GM23338 (cell line): ENCODE data around the gene CSNK1A1. TPM values are rescaled to one million over a fixed set of nuclear protein-coding genes. Genes with fewer than 3 reads are reported as not detected.
"Not testable (repeated sequence)": the region's sequence is repeated elsewhere in the genome, so short reads cannot be mapped to it uniquely, and the experiment has no call there.

Experiments used
- ATAC-seq: fragments of 200-7000 bp; cut with Tn5 transposase; 3 replicates; pipeline ENCODE4 v1.9.1; 2020
- DNase-seq: peaks from one replicate; pipeline ENCODE4 v3.0.0-alpha.2; 2015; ENCODE audit warnings: low spot score
- H2AFZ ChIP-seq: fragments of 200-600 bp; sonication (generic); 2 replicates; pipeline ENCODE4 v1.8.0; 2016; ENCODE audit warnings: antibody characterized with exemption, mild to moderate bottlenecking, moderate library complexity
- H3F3A ChIP-seq: fragments of 200-600 bp; sonication (generic); replicated peaks from 2 replicates; pipeline ENCODE4 v1.8.0; 2017; ENCODE audit warnings: antibody characterized with exemption, mixed run types, low read depth
- H3K27ac ChIP-seq: fragments of 200-600 bp; sonication (generic); 2 replicates; pipeline ENCODE4 v1.6.1; 2016; ENCODE audit warnings: low read depth
- H3K27me3 ChIP-seq: fragments of 200-600 bp; sonication (generic); 2 replicates; pipeline ENCODE4 v1.8.0; 2016; ENCODE audit warnings: mild to moderate bottlenecking, mixed run types, moderate library complexity; ENCODE audit not compliant: insufficient read depth
- H3K36me3 ChIP-seq: fragments of 200-600 bp; sonication (generic); 2 replicates; pipeline ENCODE4 v1.8.0; 2016; ENCODE audit warnings: mild to moderate bottlenecking; ENCODE audit not compliant: insufficient read depth
- H3K4me1 ChIP-seq: fragments of 200-600 bp; sonication (generic); 2 replicates; pipeline ENCODE4 v1.8.0; 2016; ENCODE audit warnings: mild to moderate bottlenecking, moderate library complexity; ENCODE audit not compliant: insufficient read depth
- H3K4me2 ChIP-seq: fragments of 200-600 bp; sonication (generic); 2 replicates; pipeline ENCODE4 v1.7.1; 2017; ENCODE audit warnings: mixed run types
- H3K4me3 ChIP-seq: fragments of 200-600 bp; sonication (generic); 2 replicates; pipeline ENCODE4 v1.6.1; 2016; ENCODE audit warnings: mixed run types
- H3K79me2 ChIP-seq: fragments of 200-600 bp; sonication (generic); replicated peaks from 2 replicates; pipeline ENCODE4 v1.8.0; 2017; ENCODE audit warnings: mild to moderate bottlenecking; ENCODE audit not compliant: insufficient read depth
- H3K9me2 ChIP-seq: fragments of 200-600 bp; sonication (generic); 2 replicates; pipeline ENCODE4 v1.8.0; 2017; ENCODE audit not compliant: insufficient read depth
- H4K20me1 ChIP-seq: fragments of 200-600 bp; sonication (generic); replicated peaks from 2 replicates; pipeline ENCODE4 v1.8.0; 2017; ENCODE audit warnings: mild to moderate bottlenecking; ENCODE audit not compliant: insufficient read depth
- H3K27ac Mint-ChIP-seq: 2 replicates; pipeline ENCODE4 v1.8.0; 2020; ENCODE audit warnings: inconsistent platforms, mild to moderate bottlenecking, moderate library complexity, mixed read lengths
- H3K27me3 Mint-ChIP-seq: 3 replicates; pipeline ENCODE4 v1.8.0; 2022; ENCODE audit warnings: low read depth, mild to moderate bottlenecking, moderate library complexity, mixed read lengths, inconsistent platforms; ENCODE audit not compliant: insufficient read depth, poor library complexity
- H3K36me3 Mint-ChIP-seq: 3 replicates; pipeline ENCODE4 v1.8.0; 2021; ENCODE audit warnings: low read depth, mild to moderate bottlenecking, inconsistent platforms, moderate library complexity, mixed read lengths
- H3K4me1 Mint-ChIP-seq: 3 replicates; pipeline ENCODE4 v1.8.0; 2020; ENCODE audit warnings: mild to moderate bottlenecking, inconsistent platforms, mixed read lengths
- H3K4me3 Mint-ChIP-seq: 3 replicates; pipeline ENCODE4 v1.8.0; 2021; ENCODE audit warnings: moderate library complexity, mild to moderate bottlenecking, inconsistent platforms, mixed read lengths
- H3K9me3 Mint-ChIP-seq: 3 replicates; pipeline ENCODE4 v1.8.0; 2020; ENCODE audit warnings: moderate library complexity, mild to moderate bottlenecking, inconsistent platforms, mixed read lengths
- EZH2phosphoT487 ChIP-seq: fragments of 200-600 bp; sonication (generic); IDR thresholded peaks from one replicate; pipeline ENCODE4 v1.8.1; 2018; ENCODE audit warnings: antibody characterized with exemption; ENCODE audit not compliant: unreplicated experiment
- JUNB ChIP-seq: IDR thresholded peaks from one replicate; pipeline ENCODE4 v1.6.1; 2016; ENCODE audit warnings: antibody characterized with exemption; ENCODE audit not compliant: unreplicated experiment
- POLR2AphosphoS5 ChIP-seq: IDR thresholded peaks from 2 replicates; pipeline ENCODE4 v1.6.1; 2016; ENCODE audit warnings: antibody characterized with exemption, low read depth
- REST ChIP-seq: IDR thresholded peaks from one replicate; pipeline ENCODE4 v1.6.1; 2018; ENCODE audit warnings: antibody characterized with exemption; ENCODE audit not compliant: unreplicated experiment
- ZNF114 ChIP-seq: fragments of 250-450 bp; sonication (Bioruptor Pico); IDR thresholded peaks from 2 replicates; pipeline ENCODE4 v1.5.0; 2020; ENCODE audit warnings: mild to moderate bottlenecking, moderate library complexity
- polyA plus RNA-seq: library from polyadenylated mRNA; unstranded; fragments of >200 nt; fragmentation: Nextera tagmentation; extraction: Ambion mirVana; gene quantifications from 2 replicates; pipeline ENCODE4 v1.2.1, GENCODE V29; 2016
- total RNA-seq: library from RNA; depleted of rRNA; stranded (reverse); fragments of >200 nt; shearing (Covaris generic); gene quantifications from 2 replicates; pipeline ENCODE4 v1.2.3, GENCODE V29; 2014
- TF ChIP-seq, protein P1 (sequence below): IDR thresholded peaks from 2 replicates; pipeline ENCODE4 v1.6.1; 2016; ENCODE audit warnings: antibody characterized with exemption
- TF ChIP-seq, protein P2 (sequence below), 2 experiments: fragments of 200-600 bp in 1 of 2; sonication (generic) in 1 of 2; conservative IDR thresholded peaks; 2 replicates each; pipeline versions ENCODE4 v1.5.1 to v1.6.1; 2016 to 2017; ENCODE audit warnings: antibody characterized with exemption in 2 of 2, low read depth in 2 of 2, mild to moderate bottlenecking in 2 of 2, moderate library complexity in 1 of 2

Gene CSNK1A1
- total and polyA plus RNA-seq, 2 experiments from 2014 or later, result 110 to 233 TPM

- no peaks in the 10 kb centered on the region for H4K20me1 ChIP-seq
- no peaks in the 10 kb centered on the region for H3K36me3 Mint-ChIP-seq
- H3K27me3 ChIP-seq, result no peaks in the 10 kb centered on the region
- H3K9me2 ChIP-seq, result no peaks in the 10 kb centered on the region
- H3K27ac ChIP-seq, result no peak overlapping the region
- no peaks in the 10 kb centered on the region; the same call in 2 of the 3 replicates for H3K4me1 Mint-ChIP-seq
- H3K36me3 ChIP-seq, result no peaks in the 10 kb centered on the region
- no peak overlapping the region for H3K4me3 ChIP-seq
- H3K9me3 Mint-ChIP-seq, result no peaks in the 10 kb centered on the region
- no peak overlapping the region for H2AFZ ChIP-seq
- H3K27me3 Mint-ChIP-seq, result peaks cover 5% of the 10 kb centered on the region
- no peak overlapping the region for H3K27ac Mint-ChIP-seq
- TF ChIP-seq, protein P1, sequence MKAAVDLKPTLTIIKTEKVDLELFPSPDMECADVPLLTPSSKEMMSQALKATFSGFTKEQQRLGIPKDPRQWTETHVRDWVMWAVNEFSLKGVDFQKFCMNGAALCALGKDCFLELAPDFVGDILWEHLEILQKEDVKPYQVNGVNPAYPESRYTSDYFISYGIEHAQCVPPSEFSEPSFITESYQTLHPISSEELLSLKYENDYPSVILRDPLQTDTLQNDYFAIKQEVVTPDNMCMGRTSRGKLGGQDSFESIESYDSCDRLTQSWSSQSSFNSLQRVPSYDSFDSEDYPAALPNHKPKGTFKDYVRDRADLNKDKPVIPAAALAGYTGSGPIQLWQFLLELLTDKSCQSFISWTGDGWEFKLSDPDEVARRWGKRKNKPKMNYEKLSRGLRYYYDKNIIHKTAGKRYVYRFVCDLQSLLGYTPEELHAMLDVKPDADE, result no peak
- TF ChIP-seq EZH2phosphoT487, result no peak
- TF ChIP-seq JUNB, result no peak
- no peak for TF ChIP-seq POLR2AphosphoS5
- no peak for TF ChIP-seq ZNF114 (CRISPR knock-in tag)
- DNase-seq (no peak), ATAC-seq (no peak)
- no peaks in the 10 kb centered on the region for H3F3A ChIP-seq
- H3K79me2 ChIP-seq, result no peaks in the 10 kb centered on the region
- no peaks in the 10 kb centered on the region for H3K4me1 ChIP-seq
- no peak overlapping the region for H3K4me2 ChIP-seq
- H3K4me3 Mint-ChIP-seq, result no peak overlapping the region
Observed at GRCh38 chr5:149464796-149465489, 86.3 kb downstream of the CSNK1A1 start.

DNA sequence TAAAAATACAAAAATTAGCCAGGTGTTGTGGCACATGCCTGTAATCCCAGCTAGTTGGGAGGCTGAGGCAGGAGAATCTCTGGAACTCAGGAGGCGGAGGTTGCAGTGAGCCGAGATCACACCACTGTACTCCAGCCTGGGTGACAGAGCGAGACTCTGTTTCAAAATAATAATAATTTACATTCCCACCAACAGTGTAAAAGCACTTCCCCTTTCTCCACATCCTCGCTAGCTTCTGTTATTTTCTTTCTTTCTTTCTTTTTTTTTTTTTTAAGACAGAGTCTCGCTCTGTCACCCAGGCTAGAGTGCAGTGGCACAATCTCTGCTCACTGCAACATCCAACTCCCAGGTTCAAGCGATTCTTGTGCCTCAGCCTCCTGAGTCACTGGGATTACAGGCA lies 89.3 kb downstream of the CSNK1A1 start:
- DNase-seq, H3K4me3 ChIP-seq, H3K9me2 ChIP-seq, H3K36me3 ChIP-seq, ATAC-seq, H4K20me1 ChIP-seq, H3K27me3 Mint-ChIP-seq, H3K4me1 ChIP-seq, H3K27ac Mint-ChIP-seq, H3K36me3 Mint-ChIP-seq, H3K9me3 Mint-ChIP-seq, H2AFZ ChIP-seq, H3K79me2 ChIP-seq, H3F3A ChIP-seq, H3K4me3 Mint-ChIP-seq, H3K4me2 ChIP-seq, H3K27ac ChIP-seq, H3K4me1 Mint-ChIP-seq, H3K27me3 ChIP-seq: not testable (repeated sequence)

- DNase-seq (no peak), ATAC-seq (no peak)
- Mint-ChIP-seq H3K27ac (no peak overlapping the region), H3K36me3 (no peaks in the 10 kb centered on the region), H3K9me3 (no peaks in the 10 kb centered on the region), H3K4me1 (peaks cover 3% of the 10 kb centered on the region; the same call in 2 of the 3 replicates), H3K27me3 (no peaks in the 10 kb centered on the region), H3K4me3 (no peak overlapping the region)
- Histone ChIP-seq H3K4me3 (no peak overlapping the region), H3K9me2 (no peaks in the 10 kb centered on the region), H4K20me1 (no peaks in the 10 kb centered on the region), H2AFZ (no peak overlapping the region), H3K27ac (no peak overlapping the region), H3K36me3 (no peaks in the 10 kb centered on the region), H3K4me2 (no peak overlapping the region), H3F3A (no peaks in the 10 kb centered on the region), H3K79me2 (no peaks in the 10 kb centered on the region), H3K4me1 (no peaks in the 10 kb centered on the region), H3K27me3 (no peaks in the 10 kb centered on the region)
- TF ChIP-seq ZNF114 (CRISPR knock-in tag) (no peak), JUNB (no peak), REST (no peak)
- TF ChIP-seq, protein P2, sequence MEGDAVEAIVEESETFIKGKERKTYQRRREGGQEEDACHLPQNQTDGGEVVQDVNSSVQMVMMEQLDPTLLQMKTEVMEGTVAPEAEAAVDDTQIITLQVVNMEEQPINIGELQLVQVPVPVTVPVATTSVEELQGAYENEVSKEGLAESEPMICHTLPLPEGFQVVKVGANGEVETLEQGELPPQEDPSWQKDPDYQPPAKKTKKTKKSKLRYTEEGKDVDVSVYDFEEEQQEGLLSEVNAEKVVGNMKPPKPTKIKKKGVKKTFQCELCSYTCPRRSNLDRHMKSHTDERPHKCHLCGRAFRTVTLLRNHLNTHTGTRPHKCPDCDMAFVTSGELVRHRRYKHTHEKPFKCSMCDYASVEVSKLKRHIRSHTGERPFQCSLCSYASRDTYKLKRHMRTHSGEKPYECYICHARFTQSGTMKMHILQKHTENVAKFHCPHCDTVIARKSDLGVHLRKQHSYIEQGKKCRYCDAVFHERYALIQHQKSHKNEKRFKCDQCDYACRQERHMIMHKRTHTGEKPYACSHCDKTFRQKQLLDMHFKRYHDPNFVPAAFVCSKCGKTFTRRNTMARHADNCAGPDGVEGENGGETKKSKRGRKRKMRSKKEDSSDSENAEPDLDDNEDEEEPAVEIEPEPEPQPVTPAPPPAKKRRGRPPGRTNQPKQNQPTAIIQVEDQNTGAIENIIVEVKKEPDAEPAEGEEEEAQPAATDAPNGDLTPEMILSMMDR (conservative IDR thresholded peaks at IDR 0.05; ENCODE audit: low read depth in 2 of 2), result no peak
Observed at GRCh38 chr5:149459891-149460290, 91.3 kb downstream of the CSNK1A1 start.
